Central memory CD4-positive, alpha-beta T cell (primary cell): ENCODE data around the gene ARFGAP1.

Source experiments
- DNase-seq: peaks from one replicate; pipeline ENCODE4 v3.0.0; 2022
- total RNA-seq, 3 experiments: gene quantifications; one replicate each; lab custom pipeline; 2026; lab: John Stamatoyannopoulos, UW

Gene ARFGAP1
- 92.3 to 124 (median 119) reads per million in 3 experiments for total RNA-seq

- DNase-seq, result peak; percentile 84
Observed at GRCh38 chr20:63272105-63273058, at the start of gene ARFGAP1. Gene ARFGAP1, plus strand, starts transcription at chr20:63272813. Its CDS starts 2,768 bp downstream, at chr20:63275581.

GRCh38 chr20:63223121-63223825, 49.3 kb upstream of the ARFGAP1 start:
- peak; percentile 21 for DNase-seq

- DNase-seq, result no peak
Observed at GRCh38 chr20:63223826-63224207, 48.8 kb upstream of the ARFGAP1 start.

GRCh38 chr20:63224412-63225081, 48.1 kb upstream of the ARFGAP1 start:
- no peak for DNase-seq

DNA sequence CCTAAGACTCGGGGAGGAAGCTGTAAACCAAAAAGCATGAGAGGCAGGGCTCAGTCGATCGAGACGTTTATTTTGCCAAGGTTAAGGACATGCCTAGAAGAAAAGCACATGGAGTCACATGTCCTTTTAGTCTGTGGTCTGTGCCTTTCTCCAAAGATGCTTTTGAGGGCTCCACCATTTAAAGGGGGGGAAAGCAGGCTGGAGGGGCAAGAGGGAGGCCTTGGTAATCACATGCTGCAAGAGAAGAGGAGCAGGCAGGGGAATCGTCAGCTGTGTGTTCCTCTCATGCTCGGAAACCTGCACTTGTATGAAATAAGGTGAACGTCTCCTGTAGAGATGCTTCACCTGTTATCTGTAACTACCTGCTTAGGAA, 47.5 kb upstream of the ARFGAP1 start:
- DNase-seq, result no peak

GRCh38 chr20:63226042-63226943, 46.3 kb upstream of the ARFGAP1 start:
- no peak for DNase-seq

DNA sequence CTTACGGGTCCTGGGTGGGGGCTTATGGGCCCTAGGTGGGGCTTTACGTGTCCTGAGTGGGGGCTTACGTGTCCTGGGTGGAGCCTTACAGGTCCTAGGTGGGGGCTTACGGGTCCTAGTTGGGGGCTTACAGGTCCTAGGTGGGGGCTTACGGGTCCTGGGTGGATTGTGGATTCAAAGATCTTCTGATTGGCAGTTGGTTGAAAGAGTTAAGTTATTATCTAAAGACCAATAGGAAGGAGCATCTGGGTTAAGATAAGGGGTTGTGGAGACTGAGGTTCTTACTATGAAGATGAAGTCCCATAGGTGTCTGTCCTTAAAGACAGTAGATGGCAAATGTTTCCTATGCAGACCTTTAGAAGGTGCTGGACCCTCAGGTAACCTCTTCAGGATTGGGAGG, 45.4 kb upstream of the ARFGAP1 start:
- DNase-seq, result no peak

GRCh38 chr20:63228806-63229205, 43.8 kb upstream of the ARFGAP1 start:
- DNase-seq, result no peak

DNA sequence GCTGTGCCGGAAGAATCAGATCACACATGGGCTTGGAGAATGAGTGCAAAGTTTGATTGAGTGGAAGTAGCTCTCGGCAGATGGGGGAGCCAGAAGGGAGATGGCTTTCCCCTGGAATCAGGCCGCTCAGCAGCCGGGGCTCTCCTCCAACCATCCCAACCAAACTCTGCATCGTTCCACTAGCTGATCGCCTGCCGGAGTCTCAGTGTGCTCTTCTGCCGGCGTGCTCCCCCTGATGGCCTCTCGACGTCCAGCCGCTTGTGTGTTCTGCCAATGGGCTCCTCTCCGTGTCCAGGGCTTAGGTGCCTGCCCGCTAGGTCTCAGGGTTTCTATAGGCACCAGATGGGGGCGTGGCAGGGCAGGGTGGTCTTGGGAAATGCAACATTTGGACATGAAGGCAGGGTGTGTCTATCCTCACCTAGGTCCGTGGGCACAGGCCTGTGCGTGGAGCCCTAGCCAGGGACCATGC, 41.8 kb upstream of the ARFGAP1 start:
- DNase-seq, result no peak

GRCh38 chr20:63232235-63233060, 40.2 kb upstream of the ARFGAP1 start:
- no peak for DNase-seq

DNA sequence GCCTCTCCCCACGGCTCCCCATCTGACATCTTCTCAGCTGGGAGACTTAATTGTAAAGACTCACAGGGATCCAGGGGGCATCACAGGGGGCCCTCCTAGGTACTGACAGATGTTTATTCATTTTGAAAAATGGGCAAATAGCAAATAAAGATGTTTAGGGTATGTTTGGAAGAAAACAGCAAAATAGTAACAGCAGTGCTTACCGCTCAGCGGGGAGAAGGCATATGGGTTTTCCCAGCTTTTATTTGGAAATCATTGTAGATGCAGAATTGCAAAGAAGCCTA, 39.6 kb upstream of the ARFGAP1 start:
- no peak for DNase-seq

- DNase-seq, result no peak
Observed at GRCh38 chr20:63233924-63234323, 38.7 kb upstream of the ARFGAP1 start.

DNA sequence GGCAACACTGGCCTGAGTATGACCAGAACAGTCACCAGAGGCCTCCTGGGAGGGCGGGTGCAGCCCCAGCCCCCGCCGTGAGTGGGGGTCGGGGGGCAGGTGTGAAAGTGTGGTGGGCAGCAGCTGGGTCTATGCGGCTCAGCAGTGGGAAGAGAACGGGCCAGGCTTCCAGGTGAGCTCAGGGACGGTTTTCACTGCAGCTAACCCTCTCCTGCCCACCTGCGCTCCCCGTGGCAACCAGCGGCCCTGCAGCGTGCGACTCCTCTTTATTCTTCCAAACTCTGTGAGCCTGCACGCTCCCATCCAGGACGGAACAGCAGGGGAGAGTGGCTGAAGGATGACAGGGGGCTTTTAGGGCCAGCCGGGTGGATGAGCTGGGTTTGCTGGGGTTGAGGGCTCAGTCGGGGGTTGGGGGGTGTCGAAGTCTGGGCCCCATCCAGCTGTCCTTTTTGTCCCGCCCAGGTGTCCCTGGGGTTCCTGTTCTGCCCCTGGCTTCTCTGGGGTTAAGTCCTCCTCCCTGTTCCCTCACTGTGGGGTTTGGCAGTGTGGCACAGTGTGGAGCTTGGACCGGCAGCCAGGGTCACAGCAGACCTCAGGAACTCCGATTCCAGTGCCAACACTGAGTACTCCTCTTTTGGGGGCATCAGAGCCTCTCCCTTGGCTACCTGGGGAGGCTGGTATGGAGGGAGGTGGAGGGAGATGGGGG, 37.8 kb upstream of the ARFGAP1 start:
- no peak for DNase-seq

DNA sequence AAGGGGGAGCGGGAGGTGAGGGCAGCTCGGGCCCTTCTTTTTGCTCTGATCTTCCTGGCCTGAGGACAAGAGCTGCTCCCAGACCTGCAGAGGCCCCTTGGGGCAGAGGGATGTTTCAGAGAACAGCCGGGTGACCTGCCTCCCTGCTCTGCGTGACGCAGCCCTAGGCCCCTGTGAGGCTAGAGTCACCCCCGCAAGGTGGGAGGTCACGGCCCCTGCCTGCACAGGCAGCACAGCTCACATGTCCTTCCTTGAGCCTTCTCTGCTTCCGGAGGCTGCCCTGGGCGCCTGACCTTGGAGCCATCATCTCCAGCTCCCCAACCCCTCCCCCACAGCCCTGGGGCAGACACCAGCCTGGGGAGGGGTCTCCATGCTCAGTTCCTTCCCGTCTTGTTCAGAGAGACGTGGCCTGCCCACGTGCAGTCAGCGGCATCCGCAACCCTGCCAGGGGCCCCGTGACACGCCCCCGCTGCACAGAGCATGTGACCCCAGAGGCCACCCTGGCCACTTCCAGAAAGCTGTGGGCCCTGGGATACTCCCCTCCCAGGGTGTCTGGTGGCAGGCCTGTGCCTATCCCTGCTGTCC, 37.1 kb upstream of the ARFGAP1 start, which contains the start of gene BIRC7:
Gene BIRC7, plus strand, starts transcription at position 507 of the 585 bp plus-strand sequence. CDS start 192 bp downstream, outside the sequence.
- DNase-seq, result no peak

- no peak for DNase-seq
Observed at GRCh38 chr20:63236116-63236837, 36.3 kb upstream of the ARFGAP1 start.

DNA sequence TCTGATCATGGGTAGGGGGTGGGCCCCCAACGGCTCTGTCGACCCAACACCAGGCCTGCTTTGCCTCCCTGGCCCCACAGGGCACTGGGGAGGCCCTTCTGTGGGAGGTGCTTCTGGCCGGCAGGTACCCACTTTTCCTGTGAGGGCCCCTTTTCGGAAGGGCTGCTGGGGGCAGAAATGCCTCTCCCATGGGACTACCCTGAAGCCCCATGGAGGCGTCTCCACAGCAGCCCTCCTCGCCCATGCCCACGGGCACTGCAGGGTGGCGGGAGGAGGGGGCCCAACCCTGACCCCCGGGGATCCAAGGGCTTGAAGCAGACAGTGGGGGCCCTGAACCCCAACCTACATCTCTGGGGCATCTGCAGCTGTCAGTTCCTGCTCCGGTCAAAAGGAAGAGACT, 34.6 kb upstream of the ARFGAP1 start:
- no peak for DNase-seq

- DNase-seq, result no peak
Observed at GRCh38 chr20:63238514-63239125, 34.0 kb upstream of the ARFGAP1 start.

DNA sequence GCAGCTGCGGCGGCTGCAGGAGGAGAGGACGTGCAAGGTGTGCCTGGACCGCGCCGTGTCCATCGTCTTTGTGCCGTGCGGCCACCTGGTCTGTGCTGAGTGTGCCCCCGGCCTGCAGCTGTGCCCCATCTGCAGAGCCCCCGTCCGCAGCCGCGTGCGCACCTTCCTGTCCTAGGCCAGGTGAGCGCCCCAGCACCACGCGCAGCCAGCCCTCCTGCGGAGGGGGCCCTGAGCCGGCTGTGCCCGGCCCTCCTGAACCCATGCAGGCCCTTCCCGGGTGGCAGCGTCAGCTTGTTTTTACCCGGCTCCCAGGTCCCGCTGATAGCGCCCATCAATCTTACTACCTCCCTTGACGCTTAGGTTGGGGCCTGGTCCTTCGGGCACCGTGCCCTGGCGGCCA, 33.2 kb upstream of the ARFGAP1 start:
- DNase-seq, result no peak

DNA sequence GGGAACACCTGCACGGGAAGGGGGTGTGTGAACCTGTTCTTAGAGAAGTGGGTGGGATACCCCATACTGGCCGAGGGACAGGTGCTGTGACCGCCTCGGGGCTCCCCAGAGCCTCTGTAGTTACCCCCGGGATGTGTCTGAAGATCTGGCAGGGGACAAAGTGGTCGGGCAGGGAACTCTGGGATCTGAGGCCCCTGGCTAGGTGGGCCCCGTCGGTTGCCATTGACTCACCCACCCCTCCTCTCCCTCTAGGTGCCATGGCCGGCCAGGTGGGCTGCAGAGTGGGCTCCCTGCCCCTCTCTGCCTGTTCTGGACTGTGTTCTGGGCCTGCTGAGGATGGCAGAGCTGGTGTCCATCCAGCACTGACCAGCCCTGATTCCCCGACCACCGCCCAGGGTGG, 32.6 kb upstream of the ARFGAP1 start:
- DNase-seq, result no peak
